ENCODE results near the gene SHE.
"Not testable (repeated sequence)": the region's sequence is repeated elsewhere in the genome, so short reads cannot be mapped to it uniquely, and the experiment has no call there.

The SHE gene

DNA sequence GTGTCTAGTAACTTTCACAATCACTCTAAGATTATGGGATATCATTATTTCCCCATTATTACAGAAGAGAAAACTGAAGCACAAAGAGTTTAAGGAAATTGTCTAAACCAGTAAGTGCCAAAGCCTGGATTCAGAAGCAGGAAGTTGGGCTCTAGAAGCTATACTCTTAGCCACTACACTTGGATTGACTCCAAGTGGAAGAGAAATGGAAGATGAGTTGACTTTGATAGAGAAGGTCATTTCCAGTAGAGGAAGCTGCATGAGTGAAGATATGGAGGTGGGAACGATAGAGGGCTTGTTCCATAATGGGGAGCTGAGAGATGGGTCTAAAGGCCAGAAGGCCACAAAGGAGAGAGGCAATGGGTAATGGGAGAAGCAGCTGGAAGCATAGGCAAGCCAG is 11.9 kb downstream of the SHE start:
- no peak overlapping the region for H4K91ac ChIP-seq (ENCODE audit: low read length)
- 94% methylated on average over 1 of the region's 1 CpG for WGBS
- H3K14ac ChIP-seq (ENCODE audit: low read length in 2 of 2), result no peak overlapping the region

DNA sequence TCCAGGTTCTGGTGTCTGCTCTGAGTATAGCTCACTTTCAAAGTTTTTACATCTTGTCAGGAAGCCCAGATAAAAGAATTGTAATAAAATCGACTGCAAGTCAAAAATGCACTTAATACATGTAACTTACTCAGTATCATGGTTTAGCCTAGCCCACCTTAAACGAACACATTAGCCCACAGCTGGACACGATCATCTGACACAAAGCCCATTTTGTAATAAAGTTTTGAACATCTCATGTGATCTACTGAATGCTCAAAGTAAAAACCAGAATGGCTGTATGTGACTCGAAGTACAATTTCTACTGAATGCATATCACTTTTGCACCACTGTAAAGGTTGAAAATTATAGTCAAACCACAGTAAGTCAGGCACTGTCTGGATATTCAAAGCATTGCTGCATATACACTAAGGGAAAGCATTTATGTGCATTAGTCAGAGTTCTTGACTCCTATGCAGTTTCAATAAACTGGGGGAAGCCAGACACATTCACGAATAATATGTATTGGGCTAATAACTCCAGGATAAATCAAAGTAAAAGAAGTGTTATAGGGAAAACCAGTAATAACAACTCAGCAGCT is 12.4 kb downstream of the SHE start:
- DNase-seq, result no peak
- H4K91ac ChIP-seq (ENCODE audit: low read length), result no peak overlapping the region

More for the DNA sequence above, 11.9 kb downstream of the SHE start:
- no peak overlapping the region for H3K18ac ChIP-seq (ENCODE audit: low read depth in 1 of 2, low read length in 2 of 2)
- H3K27ac ChIP-seq (ENCODE audit: low read length, poor library complexity, severe bottlenecking), result no peak overlapping the region
- peaks cover 47 to 54% of the 10 kb centered on the region in 2 experiments for H3K27me3 ChIP-seq (ENCODE audit: control insufficient read depth in 1 of 2, insufficient read depth in 1 of 2, low read length in 2 of 2)
- H3K4me2 ChIP-seq (ENCODE audit: low read length, poor library complexity, severe bottlenecking), result no peak overlapping the region
- no peak overlapping the region for H2BK12ac ChIP-seq (ENCODE audit: low read length in 2 of 2)
- H2BK120ac ChIP-seq (ENCODE audit: low read depth, low read length), result no peak overlapping the region
- H3K79me1 ChIP-seq (replicated peaks; ENCODE audit: low read length, poor library complexity, severe bottlenecking), result no peaks in the 10 kb centered on the region
- H3K9ac ChIP-seq (ENCODE audit: low read length), result no peak overlapping the region
- no peak overlapping the region for H3K23ac ChIP-seq (ENCODE audit: low read length in 2 of 2)
- no peaks in the 10 kb centered on the region for H3K36me3 ChIP-seq (ENCODE audit: control insufficient read depth in 1 of 2, insufficient read depth in 2 of 2, low read depth in 1 of 2, low read length in 2 of 2)
- no peak overlapping the region for H3K4ac ChIP-seq (ENCODE audit: low read depth in 1 of 2, low read length in 2 of 2)
- H2AFZ ChIP-seq (ENCODE audit: low read depth, low read length), result no peak overlapping the region
- H4K8ac ChIP-seq (ENCODE audit: low read length), result no peak overlapping the region
- DNase-seq, result no peak
- H3K4me1 ChIP-seq (ENCODE audit: control insufficient read depth, insufficient read depth, low read depth, low read length), result no peaks in the 10 kb centered on the region
- H2BK15ac ChIP-seq (ENCODE audit: low read depth, poor library complexity, severe bottlenecking), result no peak overlapping the region
- no peak overlapping the region for H2AK5ac ChIP-seq (ENCODE audit: low read length, severe bottlenecking)
- H2BK5ac ChIP-seq (ENCODE audit: low read depth, low read length, poor library complexity, severe bottlenecking), result no peak overlapping the region
- peaks cover 2% of the 10 kb centered on the region for H3K9me3 ChIP-seq (ENCODE audit: control insufficient read depth, low read length)
- no peak overlapping the region for H3K4me3 ChIP-seq (ENCODE audit: insufficient read depth in 1 of 2, low read depth in 1 of 2, low read length in 2 of 2)

DNA sequence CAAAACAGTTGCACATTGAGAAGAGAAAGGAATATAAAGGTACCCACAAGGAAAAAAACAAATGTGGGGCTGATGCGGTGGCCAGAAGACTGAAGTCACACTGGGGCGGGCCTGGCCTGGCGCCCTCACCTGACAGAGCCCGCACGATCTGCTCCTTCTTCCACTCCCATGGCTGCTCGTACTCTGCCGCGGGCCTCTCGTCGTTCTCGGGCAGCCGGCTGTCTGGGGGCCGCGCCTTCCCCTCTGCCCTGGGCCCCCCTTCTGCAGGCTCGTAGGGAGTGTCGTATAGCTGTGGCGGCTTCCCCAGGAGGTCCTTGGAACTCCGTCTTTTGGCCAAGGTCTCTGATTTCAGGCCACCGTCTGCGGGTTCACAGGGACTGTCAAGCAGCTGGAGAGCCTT is 13.3 kb downstream of the SHE start:
- Histone ChIP-seq H2BK15ac (ENCODE audit: low read depth, poor library complexity, severe bottlenecking) (no peak overlapping the region), H2AK5ac (ENCODE audit: low read length, severe bottlenecking) (no peak overlapping the region), H2BK12ac (ENCODE audit: low read length in 2 of 2) (no peak overlapping the region), H3K4me3 (ENCODE audit: insufficient read depth in 1 of 2, low read depth in 1 of 2, low read length in 2 of 2) (no peak overlapping the region), H3K4me2 (ENCODE audit: low read length, poor library complexity, severe bottlenecking) (no peak overlapping the region), H3K23ac (ENCODE audit: low read length in 2 of 2) (no peak overlapping the region), H4K91ac (ENCODE audit: low read length) (no peak overlapping the region), H3K14ac (ENCODE audit: low read length in 2 of 2) (no peak overlapping the region), H3K27me3 (ENCODE audit: control insufficient read depth in 1 of 2, insufficient read depth in 1 of 2, low read length in 2 of 2) (peaks cover 46 to 54% of the 10 kb centered on the region in 2 experiments), H3K27ac (ENCODE audit: low read length, poor library complexity, severe bottlenecking) (no peak overlapping the region), H2AFZ (ENCODE audit: low read depth, low read length) (no peak overlapping the region), H2BK120ac (ENCODE audit: low read depth, low read length) (no peak overlapping the region), H3K18ac (ENCODE audit: low read depth in 1 of 2, low read length in 2 of 2) (no peak overlapping the region), H3K9ac (ENCODE audit: low read length) (no peak overlapping the region), H3K4ac (ENCODE audit: low read depth in 1 of 2, low read length in 2 of 2) (no peak overlapping the region), H4K8ac (ENCODE audit: low read length) (no peak overlapping the region), H3K9me3 (ENCODE audit: control insufficient read depth, low read length) (peaks cover 2% of the 10 kb centered on the region), H3K79me1 (replicated peaks; ENCODE audit: low read length, poor library complexity, severe bottlenecking) (no peaks in the 10 kb centered on the region), H3K4me1 (ENCODE audit: control insufficient read depth, insufficient read depth, low read depth, low read length) (no peaks in the 10 kb centered on the region), H2BK5ac (ENCODE audit: low read depth, low read length, poor library complexity, severe bottlenecking) (no peak overlapping the region), H3K36me3 (ENCODE audit: control insufficient read depth in 1 of 2, insufficient read depth in 2 of 2, low read depth in 1 of 2, low read length in 2 of 2) (no peaks in the 10 kb centered on the region)
- 84% methylated on average over 20 of the region's 20 CpGs for WGBS
- DNase-seq, result no peak

More for the DNA sequence above, 12.4 kb downstream of the SHE start:
- no peak overlapping the region for H2BK120ac ChIP-seq (ENCODE audit: low read depth, low read length)
- H2BK12ac ChIP-seq (ENCODE audit: low read length in 2 of 2), result no peak overlapping the region
- no peak overlapping the region for H3K4me2 ChIP-seq (ENCODE audit: low read length, poor library complexity, severe bottlenecking)
- H3K23ac ChIP-seq (ENCODE audit: low read length in 2 of 2), result no peak overlapping the region
- H2AK5ac ChIP-seq (ENCODE audit: low read length, severe bottlenecking), result no peak overlapping the region
- H3K79me1 ChIP-seq (replicated peaks; ENCODE audit: low read length, poor library complexity, severe bottlenecking), result no peaks in the 10 kb centered on the region
- H2BK5ac ChIP-seq (ENCODE audit: low read depth, low read length, poor library complexity, severe bottlenecking), result no peak overlapping the region
- peaks cover 2% of the 10 kb centered on the region for H3K9me3 ChIP-seq (ENCODE audit: control insufficient read depth, low read length)
- H3K4me3 ChIP-seq (ENCODE audit: insufficient read depth in 1 of 2, low read depth in 1 of 2, low read length in 2 of 2), result no peak overlapping the region
- H3K27me3 ChIP-seq (ENCODE audit: control insufficient read depth in 1 of 2, insufficient read depth in 1 of 2, low read length in 2 of 2), result peaks cover 47 to 54% of the 10 kb centered on the region in 2 experiments
- no peak overlapping the region for H3K27ac ChIP-seq (ENCODE audit: low read length, poor library complexity, severe bottlenecking)
- H3K9ac ChIP-seq (ENCODE audit: low read length), result no peak overlapping the region
- no peak overlapping the region for H2AFZ ChIP-seq (ENCODE audit: low read depth, low read length)
- 80% methylated on average over 4 of the region's 5 CpGs for WGBS
- no peaks in the 10 kb centered on the region for H3K36me3 ChIP-seq (ENCODE audit: control insufficient read depth in 1 of 2, insufficient read depth in 2 of 2, low read depth in 1 of 2, low read length in 2 of 2)
- H3K4me1 ChIP-seq (ENCODE audit: control insufficient read depth, insufficient read depth, low read depth, low read length), result no peaks in the 10 kb centered on the region
- H3K4ac ChIP-seq (ENCODE audit: low read depth in 1 of 2, low read length in 2 of 2), result no peak overlapping the region
- H4K8ac ChIP-seq (ENCODE audit: low read length), result no peak overlapping the region
- H3K18ac ChIP-seq (ENCODE audit: low read depth in 1 of 2, low read length in 2 of 2), result no peak overlapping the region
- H2BK15ac ChIP-seq (ENCODE audit: low read depth, poor library complexity, severe bottlenecking), result no peak overlapping the region
- no peak overlapping the region for H3K14ac ChIP-seq (ENCODE audit: low read length in 2 of 2)

DNA sequence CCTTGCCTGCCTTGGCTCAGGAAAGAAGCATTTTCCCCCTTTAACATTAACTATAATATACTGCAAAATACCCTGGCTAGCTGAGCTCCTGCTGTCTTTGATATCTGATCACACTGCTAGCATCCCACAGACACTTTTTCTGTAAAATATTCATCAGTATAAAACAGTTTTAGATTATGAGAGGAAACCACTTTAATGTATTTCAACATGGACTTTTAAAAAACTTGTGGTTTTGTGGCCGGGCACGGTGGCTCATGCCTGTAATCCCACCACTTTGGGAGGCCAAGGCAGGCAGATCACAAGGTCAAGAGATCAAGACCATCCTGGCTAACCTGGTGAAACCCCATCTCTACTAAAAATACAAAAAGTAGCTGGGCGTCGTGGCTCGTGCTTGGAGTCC is 15.5 kb downstream of the SHE start:
- not testable (repeated sequence) for H2AK5ac ChIP-seq (ENCODE audit: low read length, severe bottlenecking); H4K8ac ChIP-seq (ENCODE audit: low read length); H2BK15ac ChIP-seq (ENCODE audit: low read depth, poor library complexity, severe bottlenecking); H2BK12ac ChIP-seq (ENCODE audit: low read length in 2 of 2); H3K4ac ChIP-seq (ENCODE audit: low read depth in 1 of 2, low read length in 2 of 2); H3K4me1 ChIP-seq (ENCODE audit: control insufficient read depth, insufficient read depth, low read depth, low read length); DNase-seq; H3K9me3 ChIP-seq (ENCODE audit: control insufficient read depth, low read length); H4K91ac ChIP-seq (ENCODE audit: low read length); H2AFZ ChIP-seq (ENCODE audit: low read depth, low read length); H3K9ac ChIP-seq (ENCODE audit: low read length); H3K27ac ChIP-seq (ENCODE audit: low read length, poor library complexity, severe bottlenecking); H2BK120ac ChIP-seq (ENCODE audit: low read depth, low read length); H3K14ac ChIP-seq (ENCODE audit: low read length in 2 of 2); H3K79me1 ChIP-seq (replicated peaks; ENCODE audit: low read length, poor library complexity, severe bottlenecking); H3K23ac ChIP-seq (ENCODE audit: low read length in 2 of 2); H3K18ac ChIP-seq (ENCODE audit: low read depth in 1 of 2, low read length in 2 of 2); H3K4me2 ChIP-seq (ENCODE audit: low read length, poor library complexity, severe bottlenecking); H3K4me3 ChIP-seq (ENCODE audit: insufficient read depth in 1 of 2, low read depth in 1 of 2, low read length in 2 of 2); H3K36me3 ChIP-seq (ENCODE audit: control insufficient read depth in 1 of 2, insufficient read depth in 2 of 2, low read depth in 1 of 2, low read length in 2 of 2); H2BK5ac ChIP-seq (ENCODE audit: low read depth, low read length, poor library complexity, severe bottlenecking)
- WGBS, result 84% methylated on average over 5 of the region's 5 CpGs
- peaks cover 25 to 33% of the 10 kb centered on the region in 2 experiments for H3K27me3 ChIP-seq (ENCODE audit: control insufficient read depth in 1 of 2, insufficient read depth in 1 of 2, low read length in 2 of 2)
